ENCODE results near the gene INTS11.

INTS11 gene

DNA sequence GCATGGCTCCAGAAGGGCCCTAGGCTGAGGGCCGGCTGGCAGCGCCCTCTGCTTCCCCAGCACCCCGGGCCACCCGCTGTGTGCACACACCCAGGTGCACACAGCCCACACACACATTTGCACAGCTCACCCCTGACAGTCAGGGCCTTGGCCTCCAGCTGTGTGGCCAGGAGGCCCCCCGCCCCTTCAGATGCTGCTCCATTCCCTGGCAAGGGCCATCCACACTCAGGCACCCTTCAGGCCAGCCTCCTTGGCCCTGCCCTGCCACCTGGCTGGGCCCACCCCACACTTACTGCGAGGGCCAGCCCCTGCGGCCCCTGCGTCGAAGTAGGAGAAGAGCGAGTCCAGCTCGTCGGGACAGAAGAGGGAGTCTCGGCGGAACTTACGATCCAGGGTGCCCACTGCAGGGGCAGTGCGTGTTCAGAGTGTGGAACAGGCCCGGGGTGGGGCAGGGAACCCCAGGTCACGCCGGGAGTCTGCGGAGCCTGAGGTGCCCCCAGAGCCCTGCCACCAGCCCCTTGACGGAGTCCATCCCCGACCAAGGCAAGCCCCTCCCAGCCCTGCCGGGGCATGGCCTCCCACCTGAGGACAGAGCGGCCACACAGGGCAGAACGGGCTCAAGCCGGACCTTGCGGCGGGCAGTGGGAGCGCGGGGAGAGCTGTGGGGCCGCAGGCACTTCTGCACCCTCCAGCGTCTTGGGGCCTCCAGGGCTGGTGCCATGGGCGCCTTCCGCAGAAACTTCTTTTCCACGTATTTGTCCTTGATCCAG is 29.1 kb downstream of the INTS11 start:
- H3K27ac ChIP-seq, result no peak overlapping the region
- H3K4me3 ChIP-seq (ENCODE audit: low read depth in 1 of 2, low read length in 1 of 2), result no peak overlapping the region

DNA sequence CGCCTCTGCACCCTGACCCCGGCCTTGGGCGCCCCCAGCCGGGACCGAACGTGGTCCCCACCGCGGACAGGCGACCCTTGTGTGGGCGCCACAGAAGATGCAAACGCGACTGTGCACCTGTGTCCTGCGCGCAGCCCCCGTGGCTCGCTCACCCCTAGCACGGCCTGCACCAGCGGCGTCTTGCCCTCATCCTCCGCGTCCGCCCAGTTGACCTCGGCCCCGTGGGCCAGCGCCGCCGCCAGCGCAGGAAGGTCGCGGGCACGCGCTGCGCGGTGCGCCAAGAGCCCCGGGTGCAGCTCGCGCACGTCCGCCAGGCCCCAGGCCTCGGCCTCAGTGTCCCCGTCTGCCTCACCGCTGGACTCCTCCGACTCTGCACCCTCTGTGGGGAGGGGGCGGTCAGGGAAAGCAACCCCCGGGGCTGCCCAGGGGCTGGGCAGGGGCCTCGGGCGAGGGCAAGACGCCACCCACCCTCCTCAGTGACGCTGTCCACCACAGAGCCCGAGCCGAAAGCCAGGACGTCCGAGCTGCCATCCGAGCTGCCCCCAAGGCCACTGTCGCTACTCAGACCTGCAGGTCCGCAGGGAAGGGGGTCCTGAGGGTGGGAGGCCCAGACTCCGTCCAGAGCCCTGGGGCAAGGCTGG is 30.1 kb downstream of the INTS11 start:
- Histone ChIP-seq H3K27ac (no peak overlapping the region), H3K36me3 (peaks cover 45% of the 10 kb centered on the region), H3K9me3 (no peaks in the 10 kb centered on the region), H3K4me3 (ENCODE audit: low read depth in 1 of 2, low read length in 1 of 2) (no peak overlapping the region), H3K27me3 (no peaks in the 10 kb centered on the region), H3K4me1 (ENCODE audit: control insufficient read depth in 1 of 2, insufficient read depth in 1 of 2, low read depth in 1 of 2, low read length in 1 of 2) (no peaks in the 10 kb centered on the region)
- TF ChIP-seq, protein P1, sequence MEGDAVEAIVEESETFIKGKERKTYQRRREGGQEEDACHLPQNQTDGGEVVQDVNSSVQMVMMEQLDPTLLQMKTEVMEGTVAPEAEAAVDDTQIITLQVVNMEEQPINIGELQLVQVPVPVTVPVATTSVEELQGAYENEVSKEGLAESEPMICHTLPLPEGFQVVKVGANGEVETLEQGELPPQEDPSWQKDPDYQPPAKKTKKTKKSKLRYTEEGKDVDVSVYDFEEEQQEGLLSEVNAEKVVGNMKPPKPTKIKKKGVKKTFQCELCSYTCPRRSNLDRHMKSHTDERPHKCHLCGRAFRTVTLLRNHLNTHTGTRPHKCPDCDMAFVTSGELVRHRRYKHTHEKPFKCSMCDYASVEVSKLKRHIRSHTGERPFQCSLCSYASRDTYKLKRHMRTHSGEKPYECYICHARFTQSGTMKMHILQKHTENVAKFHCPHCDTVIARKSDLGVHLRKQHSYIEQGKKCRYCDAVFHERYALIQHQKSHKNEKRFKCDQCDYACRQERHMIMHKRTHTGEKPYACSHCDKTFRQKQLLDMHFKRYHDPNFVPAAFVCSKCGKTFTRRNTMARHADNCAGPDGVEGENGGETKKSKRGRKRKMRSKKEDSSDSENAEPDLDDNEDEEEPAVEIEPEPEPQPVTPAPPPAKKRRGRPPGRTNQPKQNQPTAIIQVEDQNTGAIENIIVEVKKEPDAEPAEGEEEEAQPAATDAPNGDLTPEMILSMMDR (IDR thresholded peaks at IDR 0.05), result no peak

More for the DNA sequence above, 29.1 kb downstream of the INTS11 start:
- Histone ChIP-seq H3K36me3 (peaks cover 45% of the 10 kb centered on the region), H3K27me3 (no peaks in the 10 kb centered on the region), H3K4me1 (ENCODE audit: control insufficient read depth in 1 of 2, insufficient read depth in 1 of 2, low read depth in 1 of 2, low read length in 1 of 2) (no peaks in the 10 kb centered on the region), H3K9me3 (no peaks in the 10 kb centered on the region)
- TF ChIP-seq, protein P1 (IDR thresholded peaks at IDR 0.05), result no peak

DNA sequence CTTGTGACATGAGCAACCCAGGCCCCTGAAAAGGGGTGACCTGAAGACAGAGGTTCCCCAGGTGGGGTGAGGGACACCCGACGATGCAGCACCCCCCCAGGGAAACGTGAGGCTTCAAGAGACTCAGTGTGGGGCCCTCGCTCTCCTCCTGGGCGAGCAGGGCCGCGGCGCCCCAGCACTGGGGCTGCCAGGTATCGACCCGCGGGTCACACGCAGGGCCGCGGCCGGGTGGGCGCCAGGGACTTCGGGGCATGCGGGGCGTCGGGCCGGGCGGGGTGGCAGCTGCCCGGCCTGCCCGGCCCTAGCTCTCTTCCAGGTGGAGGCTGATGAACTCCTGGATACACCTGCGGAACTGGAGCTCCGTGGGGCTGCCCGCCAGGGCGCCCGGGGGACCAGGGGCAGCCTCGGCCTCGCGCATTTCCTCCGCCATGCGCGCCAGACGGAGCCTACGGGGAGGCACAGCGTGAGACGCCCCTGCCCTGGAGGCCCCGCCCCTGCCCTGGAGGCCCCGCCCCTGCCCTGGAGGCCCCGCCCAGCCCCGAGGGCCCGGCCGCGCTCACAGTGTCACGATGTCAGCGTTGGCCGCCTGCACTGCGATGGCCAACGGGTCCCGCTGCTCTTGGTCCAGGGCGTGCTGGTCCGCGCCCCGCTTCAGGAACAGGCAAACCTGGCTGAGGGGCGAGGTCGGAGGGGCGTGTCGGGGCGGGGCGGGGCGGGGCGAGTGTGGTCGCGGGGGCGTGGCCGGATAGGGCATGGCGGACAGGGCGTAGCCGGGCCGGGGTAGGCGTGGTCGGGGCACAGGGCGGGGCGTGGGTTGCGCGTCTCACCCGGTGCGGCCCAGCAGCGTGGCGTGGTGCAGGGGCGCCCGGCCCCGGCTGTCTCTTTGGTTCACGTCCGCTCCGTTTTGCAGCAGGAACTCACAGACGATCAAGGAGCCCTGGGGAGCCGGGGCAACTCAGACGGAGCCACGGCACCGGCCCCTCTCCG is 30.9 kb downstream of the INTS11 start:
- peaks cover 45% of the 10 kb centered on the region for H3K36me3 ChIP-seq
- TF ChIP-seq, protein P1 (IDR thresholded peaks at IDR 0.05), result no peak
- H3K27ac ChIP-seq, result no peak overlapping the region

GRCh38 chr1:1292851-1293250 is 31.6 kb downstream of the INTS11 start:
- TF ChIP-seq, protein P1 (IDR thresholded peaks at IDR 0.05), result no peak
- no peak overlapping the region for H3K4me3 ChIP-seq (ENCODE audit: low read depth in 1 of 2, low read length in 1 of 2)
- H3K9me3 ChIP-seq, result no peaks in the 10 kb centered on the region
- peaks cover 41% of the 10 kb centered on the region for H3K36me3 ChIP-seq
- H3K27me3 ChIP-seq, result no peaks in the 10 kb centered on the region
- H3K27ac ChIP-seq, result no peak overlapping the region
- H3K4me1 ChIP-seq (ENCODE audit: control insufficient read depth in 1 of 2, insufficient read depth in 1 of 2, low read depth in 1 of 2, low read length in 1 of 2), result no peaks in the 10 kb centered on the region

More for the DNA sequence above, 30.9 kb downstream of the INTS11 start:
- H3K4me1 ChIP-seq (ENCODE audit: control insufficient read depth in 1 of 2, insufficient read depth in 1 of 2, low read depth in 1 of 2, low read length in 1 of 2), result no peaks in the 10 kb centered on the region
- H3K9me3 ChIP-seq, result no peaks in the 10 kb centered on the region
- no peaks in the 10 kb centered on the region for H3K27me3 ChIP-seq
- H3K4me3 ChIP-seq (ENCODE audit: low read depth in 1 of 2, low read length in 1 of 2), result no peak overlapping the region

DNA sequence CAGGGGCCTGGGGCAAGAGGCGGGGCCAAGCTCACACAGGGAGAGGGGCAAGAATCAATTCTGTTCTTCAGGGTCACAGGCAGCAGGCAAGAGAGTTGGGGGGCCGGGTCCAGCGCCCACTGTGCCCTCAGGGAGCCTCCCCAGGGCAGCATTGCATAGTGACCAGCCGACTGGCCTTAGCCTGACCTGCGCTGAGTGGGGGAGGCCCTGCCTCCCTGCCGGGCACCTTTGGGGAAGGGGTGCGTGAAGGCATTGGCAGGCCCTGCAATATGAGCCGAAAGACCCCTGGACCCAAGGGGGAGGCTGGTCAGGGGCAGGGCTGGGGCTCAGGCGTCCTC is 32.0 kb downstream of the INTS11 start:
- no peaks in the 10 kb centered on the region for H3K4me1 ChIP-seq (ENCODE audit: control insufficient read depth in 1 of 2, insufficient read depth in 1 of 2, low read depth in 1 of 2, low read length in 1 of 2)
- H3K4me3 ChIP-seq (ENCODE audit: low read depth in 1 of 2, low read length in 1 of 2), result no peak overlapping the region
- TF ChIP-seq, protein P1 (IDR thresholded peaks at IDR 0.05), result no peak
- H3K27ac ChIP-seq, result no peak overlapping the region
- no peaks in the 10 kb centered on the region for H3K9me3 ChIP-seq
- peaks cover 38% of the 10 kb centered on the region for H3K36me3 ChIP-seq
- H3K27me3 ChIP-seq, result no peaks in the 10 kb centered on the region

Measured in neutrophil (primary cell).